Ramos (cell line): ENCODE data around the gene TADA1.
"Not testable (repeated sequence)": the region's sequence is repeated elsewhere in the genome, so short reads cannot be mapped to it uniquely, and the experiment has no call there.

Experiments used
- in situ Hi-C: fragments of 300-500 bp; cut with MboI; formaldehyde crosslinking; loops from one replicate; pipeline ENCODE4 v1.14.3; 2022; ENCODE audit warnings: low sequenced_read_pairs; ENCODE audit not compliant: unreplicated experiment

TADA1 gene

DNA sequence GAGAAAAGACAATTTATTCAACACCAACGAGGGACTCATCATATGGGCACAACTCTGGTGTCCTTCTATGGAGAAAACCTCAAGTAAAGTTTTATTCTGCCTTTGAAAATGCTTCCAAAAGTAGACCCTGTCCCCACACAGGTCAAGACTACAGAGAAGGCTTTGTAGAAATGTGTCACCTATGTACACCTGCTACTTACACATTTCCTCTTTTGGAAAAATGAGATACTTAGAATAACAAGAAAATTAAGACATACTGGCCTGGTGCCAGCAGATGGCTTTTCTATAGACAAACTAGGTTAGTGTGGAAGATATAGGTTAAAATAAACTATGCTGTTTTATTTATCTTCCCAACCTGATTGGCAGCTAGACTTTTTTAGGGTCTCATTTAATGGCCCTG lies 23.1 kb downstream of the TADA1 start:
- in situ Hi-C loops, result no loop called here

GRCh38 chr1:166849135-166849534 lies 26.9 kb downstream of the TADA1 start:
- in situ Hi-C loops, result no loop called here

DNA sequence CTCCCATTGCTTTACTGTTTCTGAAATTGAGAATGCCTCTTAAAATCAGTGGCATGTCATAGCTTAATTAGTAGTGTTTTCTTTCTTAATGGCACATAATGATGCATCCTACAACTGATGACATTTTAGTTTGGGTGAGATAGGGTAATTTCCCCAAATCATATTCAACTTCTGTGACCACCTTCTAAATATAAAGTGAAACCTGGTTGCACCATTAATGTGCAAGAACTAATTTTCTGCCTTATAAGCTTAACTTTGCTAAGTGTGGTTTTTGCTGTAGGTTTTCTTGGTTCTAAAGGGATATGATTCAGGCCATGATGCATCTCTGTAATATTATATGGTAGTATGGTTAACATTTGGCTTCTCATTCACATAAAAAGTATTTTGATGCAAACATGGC lies 27.9 kb downstream of the TADA1 start:
- in situ Hi-C loops, result no loop called here

DNA sequence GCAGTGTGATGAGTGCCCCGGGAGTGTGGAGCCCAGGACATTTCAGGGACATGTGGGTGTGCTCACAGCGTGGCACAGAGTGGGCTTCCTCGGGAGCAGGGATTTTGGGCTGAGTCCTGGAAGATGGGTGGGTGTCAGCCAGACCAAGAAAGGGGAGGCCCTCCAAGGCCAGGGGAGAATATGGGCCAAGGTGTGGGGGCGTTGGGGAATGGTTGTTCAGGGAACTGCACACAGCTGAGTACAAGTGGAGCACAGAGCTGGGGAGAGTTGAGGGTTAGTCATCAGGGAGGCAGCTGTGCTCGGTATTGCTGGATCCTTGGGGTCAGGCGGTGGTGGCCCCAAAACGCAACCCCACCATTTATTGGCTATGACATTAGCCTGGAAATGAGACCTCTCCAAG lies 31.3 kb downstream of the TADA1 start:
- in situ Hi-C loops, result no loop called here

GRCh38 chr1:166843769-166844596 lies 32.1 kb downstream of the TADA1 start:
- in situ Hi-C loops, result no loop called here

GRCh38 chr1:166843322-166843721 lies 32.7 kb downstream of the TADA1 start:
- in situ Hi-C loops, result no loop called here

GRCh38 chr1:166840309-166841274 lies 35.5 kb downstream of the TADA1 start:
- in situ Hi-C loops, result no loop called here

- in situ Hi-C loops, result no loop called here
Observed at GRCh38 chr1:166839600-166840308, 36.3 kb downstream of the TADA1 start.

DNA sequence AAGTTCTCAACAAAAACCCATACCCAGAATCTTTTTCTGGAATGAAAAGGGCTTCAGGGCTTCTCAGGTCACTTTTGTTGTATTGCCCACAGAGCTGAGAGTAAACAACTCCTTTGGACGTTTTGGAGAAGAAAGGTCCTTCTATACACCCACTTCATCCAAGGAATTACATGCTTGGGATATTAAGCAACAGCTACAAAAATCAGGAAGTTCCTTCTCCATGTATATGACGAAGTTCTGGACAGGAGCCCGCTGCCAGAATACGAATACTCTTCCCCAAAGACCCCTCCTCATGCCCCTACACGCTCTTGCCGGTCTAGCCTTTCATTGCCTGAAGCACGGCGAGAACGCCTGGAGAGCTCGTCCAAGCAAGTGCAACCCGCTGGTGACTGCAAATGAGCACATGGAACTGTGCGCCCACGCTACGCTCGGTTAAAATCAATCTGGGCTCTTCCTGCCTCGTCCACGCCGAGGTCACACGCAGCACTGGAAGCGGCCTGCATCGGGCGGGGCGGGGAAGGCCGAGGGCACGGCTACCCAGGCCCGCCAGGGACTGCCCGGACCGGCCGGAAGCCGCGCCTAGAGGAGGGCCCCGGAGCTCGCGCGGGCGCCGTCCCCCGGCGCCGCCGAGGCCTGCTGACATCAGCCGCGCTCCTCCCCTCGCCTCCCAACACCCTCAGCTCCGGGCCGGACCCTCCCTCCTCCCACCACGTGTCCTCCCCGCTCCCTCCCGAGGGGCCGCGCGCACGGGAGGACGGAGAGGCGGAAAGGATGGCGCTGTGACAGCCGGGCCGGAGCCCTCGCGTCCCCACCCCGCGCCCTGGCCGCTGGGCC lies 37.1 kb downstream of the TADA1 start, which contains the start of gene POGK:
TSS of gene POGK (plus strand) at position 710 of the 834 bp plus-strand sequence. CDS start 1,482 bp downstream, outside the sequence.
- in situ Hi-C loops, result no loop called here

- in situ Hi-C loops, result no loop called here
Observed at GRCh38 chr1:166836733-166837132, 39.3 kb downstream of the TADA1 start.

- in situ Hi-C loops, result not testable (repeated sequence)
Observed at GRCh38 chr1:166829762-166830161, 46.3 kb downstream of the TADA1 start.

- in situ Hi-C loops, result no loop called here
Observed at GRCh38 chr1:166827426-166827825, 48.6 kb downstream of the TADA1 start.

DNA sequence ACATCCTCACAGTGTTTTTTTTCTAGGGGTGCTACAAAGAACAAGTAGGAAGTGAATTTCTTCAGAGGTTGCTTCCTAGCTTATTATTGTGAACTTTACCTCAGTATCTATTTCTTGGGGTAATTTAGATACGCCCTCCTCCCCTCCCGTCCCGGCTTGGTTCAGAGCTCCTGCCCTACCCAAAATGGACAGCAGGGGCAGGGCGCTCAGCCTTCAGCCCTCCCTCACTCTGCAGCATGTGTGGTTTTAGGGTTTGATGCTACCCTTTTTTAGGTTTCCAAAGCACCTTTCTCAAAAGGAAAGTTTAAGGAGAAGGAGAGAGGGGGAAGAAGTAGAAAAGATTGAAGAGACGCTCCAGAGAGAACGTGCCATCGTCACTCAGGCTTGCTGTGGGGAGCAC lies 53.7 kb downstream of the TADA1 start:
- in situ Hi-C loops, result no loop called here

- in situ Hi-C loops, result no loop called here
Observed at GRCh38 chr1:166819974-166820373, 56.1 kb downstream of the TADA1 start.

GRCh38 chr1:166814611-166815010 lies 61.5 kb downstream of the TADA1 start:
- in situ Hi-C loops, result no loop called here

DNA sequence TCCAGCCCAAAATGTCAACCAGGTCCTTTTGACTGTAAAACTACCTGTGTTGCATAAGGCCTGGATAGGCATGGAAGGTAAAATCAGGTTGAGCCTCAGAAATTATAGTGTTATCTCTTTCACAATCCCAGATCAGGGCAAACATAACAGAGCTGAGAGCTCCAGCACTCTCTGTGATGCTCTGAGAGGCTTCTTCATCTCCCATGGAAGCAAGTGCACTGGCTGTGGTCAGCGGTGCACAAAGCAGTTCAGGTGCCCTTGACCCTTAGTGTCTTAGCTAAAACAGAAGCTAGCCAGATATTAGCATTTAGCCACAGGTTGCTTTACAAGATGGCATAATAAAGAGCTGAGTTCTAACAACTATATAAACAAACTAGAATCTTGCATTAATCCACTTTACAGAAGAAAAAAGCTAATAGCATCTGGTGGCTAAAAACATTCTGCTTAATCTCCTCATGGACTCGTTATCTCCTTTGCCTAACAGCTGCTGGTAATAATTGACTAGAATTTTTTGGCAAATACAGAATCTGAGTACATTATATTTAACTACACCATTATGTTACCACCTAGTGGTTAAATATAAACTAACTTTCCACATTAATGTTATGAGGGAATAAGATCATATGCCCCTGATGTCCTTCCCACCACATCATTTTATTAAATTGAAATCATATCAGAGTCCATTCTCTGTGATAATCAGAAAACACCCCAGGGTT lies 62.4 kb downstream of the TADA1 start:
- in situ Hi-C loops, result no loop called here

DNA sequence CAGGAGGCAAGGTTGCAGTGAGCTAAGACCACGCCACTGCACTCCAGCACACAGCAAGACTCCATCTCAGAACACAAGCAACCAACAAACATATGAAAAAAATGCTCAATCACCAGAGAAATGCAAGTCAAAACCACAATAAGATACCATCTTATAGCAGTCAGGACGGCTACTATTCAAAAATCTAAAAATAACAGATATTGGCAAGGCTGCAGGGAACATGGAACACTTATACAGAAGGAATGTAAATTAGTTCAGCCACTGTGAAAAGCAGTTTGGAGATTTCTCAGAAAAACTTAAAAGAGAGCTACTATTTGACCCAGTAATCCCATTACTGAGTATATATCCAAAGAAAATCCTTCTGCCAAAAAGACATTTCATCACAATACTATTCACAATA lies 64.4 kb downstream of the TADA1 start:
- in situ Hi-C loops, result no loop called here

DNA sequence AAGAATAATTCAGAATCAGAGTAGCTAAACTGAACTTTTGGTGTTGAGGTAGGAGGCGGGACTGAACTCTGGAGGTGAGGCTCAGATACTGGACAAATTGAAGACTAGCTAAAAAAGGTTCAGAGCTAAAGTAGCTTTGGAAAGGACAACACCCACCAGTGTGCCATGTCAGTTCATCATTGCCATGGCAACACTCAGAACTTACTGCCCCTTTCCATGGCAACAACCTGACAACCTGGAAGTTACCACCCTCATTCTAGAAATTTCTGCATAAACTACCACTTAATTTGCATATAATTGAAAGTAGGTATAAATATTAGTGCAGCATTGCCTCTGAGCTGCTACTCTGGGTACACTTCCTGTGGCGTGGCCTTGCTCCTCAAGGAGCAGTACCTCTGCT lies 67.1 kb downstream of the TADA1 start:
- in situ Hi-C loops, result no loop called here
